SK-N-MC (cell line): ENCODE data around the gene MYO10.
A peak's percentile ranks its signal among the peaks of the same experiment; 100 is the strongest.

Experiments used
- DNase-seq: peaks from one replicate; pipeline ENCODE4 v3.0.0-alpha.2; 2011; ENCODE audit warnings: low read depth, low spot score
- H3K27ac ChIP-seq: fragments of 200-600 bp; sonication (generic); 2 replicates; pipeline ENCODE4 v1.5.1; 2016; ENCODE audit warnings: mixed run types
- H3K36me3 ChIP-seq: fragments of 200-600 bp; sonication (generic); 2 replicates; pipeline ENCODE4 v1.6.1; 2017; ENCODE audit warnings: antibody characterized with exemption, low read length, mixed read lengths; ENCODE audit not compliant: insufficient read depth
- H3K4me3 ChIP-seq: fragments of 200-600 bp; sonication (generic); 2 replicates; pipeline ENCODE4 v1.5.1; 2016
- H3K9ac ChIP-seq: fragments of 200-600 bp; sonication (generic); 2 replicates; pipeline ENCODE4 v1.8.0; 2017; ENCODE audit warnings: mixed run types, mixed read lengths; ENCODE audit not compliant: insufficient read length
- H3K9me3 ChIP-seq: fragments of 200-600 bp; sonication (generic); 2 replicates; pipeline ENCODE4 v1.6.1; 2017; ENCODE audit warnings: low read depth, mild to moderate bottlenecking, antibody characterized with exemption, low read length, moderate library complexity, mixed read lengths
- EZH2 ChIP-seq: fragments of 200-600 bp; sonication (generic); IDR thresholded peaks from one replicate; pipeline ENCODE4 v1.6.1; 2017; ENCODE audit warnings: antibody characterized with exemption
- FOXP2 ChIP-seq: optimal IDR thresholded peaks from 2 replicates; pipeline ENCODE3; 2011; ENCODE audit warnings: mild to moderate bottlenecking, moderate library complexity; ENCODE audit not compliant: insufficient read depth; ENCODE audit errors: extremely low read length, control extremely low read depth
- POLR2AphosphoS5 ChIP-seq: IDR thresholded peaks from 2 replicates; pipeline ENCODE4 v1.6.1; 2012; ENCODE audit warnings: mild to moderate bottlenecking, low read depth, low read length, borderline replicate concordance

MYO10 gene

DNA sequence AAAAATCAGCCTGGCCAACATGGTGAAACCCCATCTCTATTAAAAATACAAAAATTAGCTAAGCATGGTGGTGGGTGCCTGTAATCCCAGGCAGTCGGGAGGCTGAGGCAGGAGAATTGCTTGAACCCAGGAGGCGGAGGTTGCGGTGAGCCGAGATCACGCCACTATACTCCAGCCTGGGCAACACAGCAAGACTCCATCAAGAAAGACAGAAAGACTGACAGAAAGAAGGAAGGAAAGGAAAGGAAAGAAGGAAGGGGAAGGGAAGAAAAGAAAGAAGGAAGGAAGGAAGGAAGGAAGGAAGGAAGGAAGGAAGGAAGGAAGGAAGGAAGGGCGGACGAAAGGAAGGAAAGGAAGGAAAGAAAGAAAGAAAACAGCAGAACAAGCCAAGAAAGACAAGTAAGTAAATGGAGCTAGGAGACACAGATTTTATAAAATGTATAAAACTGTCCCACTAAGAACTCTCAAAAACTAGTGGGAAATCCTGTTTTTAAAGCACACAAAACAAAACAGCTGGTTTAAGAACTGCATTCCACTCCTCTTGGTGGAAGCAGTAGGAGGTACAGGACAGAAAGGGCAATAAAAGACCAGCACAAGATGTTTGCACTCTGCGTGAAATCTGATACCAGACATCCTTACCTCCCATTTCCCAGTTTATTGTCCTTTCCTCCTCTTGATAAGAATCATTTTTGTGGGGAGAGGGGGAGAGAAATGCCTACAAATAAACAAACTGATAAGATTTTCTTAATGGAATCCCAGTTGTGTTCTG is 46.7 kb downstream of the MYO10 start:
- H3K9me3 ChIP-seq, result no peaks in the 10 kb centered on the region
- peak overlapping the region; percentile 58 for H3K9ac ChIP-seq
- peak overlapping the region; percentile 98 for H3K27ac ChIP-seq
- peaks cover 17% of the 10 kb centered on the region for H3K36me3 ChIP-seq
- TF ChIP-seq EZH2 (no peak), POLR2AphosphoS5 (peak; percentile 52; the same call in 1 of the 2 replicates), FOXP2 (peak; percentile 24)
- H3K4me3 ChIP-seq, result peak overlapping the region; percentile 58
- peak; percentile 82 for DNase-seq

DNA sequence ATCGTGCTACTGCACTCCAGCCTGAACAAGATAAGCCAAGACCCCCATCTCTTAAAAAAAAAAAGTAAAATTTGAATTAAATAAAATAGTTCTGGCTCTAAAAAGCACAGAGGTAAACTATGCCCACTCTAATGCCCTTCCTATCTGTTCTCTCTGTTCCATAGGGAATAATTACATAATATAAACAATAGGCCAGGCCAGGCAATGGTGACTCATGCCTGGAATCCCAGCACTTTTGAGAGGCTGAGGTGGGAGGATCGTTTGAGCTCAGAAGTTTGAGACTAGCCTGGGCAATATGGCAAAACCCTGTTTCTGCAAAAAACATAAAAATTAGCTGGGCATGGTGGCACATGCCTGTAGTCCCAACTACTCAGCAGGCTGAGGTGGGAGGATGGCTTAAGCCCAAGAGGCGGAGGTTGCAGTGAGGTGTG is 47.4 kb downstream of the MYO10 start:
- DNase-seq, result no peak
- TF ChIP-seq EZH2 (no peak), FOXP2 (no peak), POLR2AphosphoS5 (no peak)
- Histone ChIP-seq H3K9me3 (no peaks in the 10 kb centered on the region), H3K36me3 (peaks cover 18% of the 10 kb centered on the region), H3K4me3 (no peak overlapping the region), H3K9ac (peak overlapping the region; percentile 38), H3K27ac (peak overlapping the region; percentile 98)

DNA sequence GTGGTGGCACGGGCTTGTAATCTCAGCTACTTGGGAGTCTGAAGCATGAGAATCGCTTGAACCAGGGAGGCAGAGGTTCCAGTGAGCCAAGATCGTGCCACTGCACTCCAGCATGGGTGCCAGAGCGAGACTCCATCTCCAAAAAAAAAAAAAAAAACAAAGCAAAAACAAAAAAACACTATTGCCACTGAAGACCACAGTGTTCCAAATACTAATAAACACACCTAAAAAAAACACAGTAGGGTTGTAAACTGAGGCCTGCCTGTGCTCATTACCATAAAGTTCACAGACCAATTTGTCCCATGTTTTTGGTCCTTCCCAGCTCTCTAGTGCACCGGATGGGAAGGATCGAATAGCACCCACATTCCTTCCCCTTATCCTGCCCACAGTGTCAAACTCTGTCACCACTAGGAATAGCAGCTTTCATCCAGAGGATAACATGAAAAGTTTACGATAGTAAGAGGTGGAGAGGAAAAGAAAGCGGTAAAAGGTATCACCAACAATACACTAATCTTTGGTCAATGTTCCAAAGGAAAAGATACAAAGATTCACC is 49.2 kb downstream of the MYO10 start:
- Histone ChIP-seq H3K9ac (peak overlapping the region; percentile 43), H3K36me3 (peaks cover 26% of the 10 kb centered on the region), H3K9me3 (no peaks in the 10 kb centered on the region), H3K4me3 (peak overlapping the region; percentile 40), H3K27ac (peak overlapping the region; percentile 98)
- TF ChIP-seq POLR2AphosphoS5 (no peak), EZH2 (no peak), FOXP2 (no peak)
- no peak for DNase-seq

DNA sequence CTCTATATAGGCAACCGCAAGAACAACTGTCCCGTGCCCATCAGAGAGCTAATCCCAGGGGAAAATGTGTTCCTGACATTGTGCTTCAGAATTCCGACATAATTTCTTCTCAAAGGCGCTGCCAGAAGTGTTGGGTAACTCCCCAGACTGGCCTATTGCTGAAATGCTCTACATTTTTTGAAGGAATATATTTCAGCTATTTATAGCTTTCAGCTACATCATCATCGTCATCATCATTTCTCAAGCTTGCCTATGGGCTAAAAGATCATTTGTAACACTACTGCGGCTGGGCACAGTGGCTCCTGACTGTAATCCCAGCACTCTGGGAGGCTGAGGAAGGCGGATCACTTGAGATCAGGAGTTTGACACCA is 49.7 kb downstream of the MYO10 start:
- peak overlapping the region; percentile 98 for H3K27ac ChIP-seq
- H3K4me3 ChIP-seq, result peak overlapping the region; percentile 40
- no peak for DNase-seq
- no peaks in the 10 kb centered on the region for H3K9me3 ChIP-seq
- H3K9ac ChIP-seq, result peak overlapping the region; percentile 42
- TF ChIP-seq POLR2AphosphoS5 (peak; percentile 29; the same call in 1 of the 2 replicates), FOXP2 (no peak)
- peaks cover 31% of the 10 kb centered on the region for H3K36me3 ChIP-seq

DNA sequence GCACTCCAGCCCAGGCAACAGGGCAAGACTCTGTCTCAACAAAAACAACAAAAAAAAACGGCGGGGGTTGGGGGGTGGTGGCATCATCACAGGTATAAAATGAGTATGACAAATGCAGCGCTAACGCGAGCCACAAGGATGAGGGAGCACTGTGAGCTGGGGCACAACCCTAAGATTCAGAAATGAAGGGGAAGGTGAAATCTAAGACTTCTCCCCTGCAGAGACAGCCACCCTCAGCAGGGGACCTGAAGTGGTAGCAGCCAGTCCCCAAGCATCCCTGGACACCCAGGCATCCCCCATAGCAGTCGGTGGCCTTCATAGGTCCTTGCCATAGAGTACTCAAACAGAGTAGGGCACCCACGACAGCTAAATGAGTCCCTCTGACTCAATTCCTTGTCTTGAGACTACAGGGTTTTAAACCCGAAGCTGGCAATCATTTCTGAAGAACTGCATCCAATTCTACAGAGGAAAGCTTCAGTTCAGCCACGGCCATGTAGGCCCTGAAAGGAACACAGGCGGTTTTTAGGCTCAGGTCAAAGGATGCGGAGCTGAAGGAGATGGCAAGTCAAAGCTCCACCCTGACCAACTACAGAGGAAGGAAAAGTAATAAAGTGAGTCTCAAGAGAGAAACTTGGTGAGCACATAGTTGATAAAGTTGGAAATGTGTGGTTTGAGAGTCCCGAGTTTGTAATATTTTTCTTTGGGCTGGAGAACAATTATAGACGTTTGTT is 50.3 kb downstream of the MYO10 start:
- no peaks in the 10 kb centered on the region for H3K9me3 ChIP-seq
- TF ChIP-seq EZH2 (no peak), FOXP2 (no peak), POLR2AphosphoS5 (no peak)
- H3K27ac ChIP-seq, result peak overlapping the region; percentile 98
- peak overlapping the region; percentile 42 for H3K9ac ChIP-seq
- H3K4me3 ChIP-seq, result peak overlapping the region; percentile 40
- peaks cover 34% of the 10 kb centered on the region for H3K36me3 ChIP-seq
- DNase-seq, result no peak

DNA sequence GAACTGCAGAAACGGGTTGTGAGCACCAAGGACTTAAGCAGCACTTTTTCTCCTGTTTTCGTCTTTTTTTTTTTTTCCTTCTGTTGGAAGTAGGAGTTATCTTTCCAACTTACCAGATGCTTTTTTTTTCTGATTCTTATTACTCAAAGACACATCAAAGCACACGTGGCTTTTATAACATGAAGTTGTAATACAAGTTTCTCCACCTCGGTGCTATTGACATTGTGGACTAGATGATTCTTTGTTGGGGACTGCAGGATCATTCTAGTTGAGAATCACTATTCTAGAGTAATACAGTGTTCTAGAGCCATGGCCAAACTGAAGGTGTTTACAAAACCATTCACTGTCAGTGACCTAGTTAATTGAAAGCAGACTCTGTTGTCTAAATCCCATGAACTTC is 51.5 kb downstream of the MYO10 start:
- Histone ChIP-seq H3K4me3 (no peak overlapping the region), H3K27ac (peak overlapping the region; percentile 61), H3K9ac (no peak overlapping the region), H3K9me3 (no peaks in the 10 kb centered on the region), H3K36me3 (peaks cover 42% of the 10 kb centered on the region)
- DNase-seq, result no peak
- TF ChIP-seq FOXP2 (no peak), EZH2 (no peak), POLR2AphosphoS5 (no peak)

DNA sequence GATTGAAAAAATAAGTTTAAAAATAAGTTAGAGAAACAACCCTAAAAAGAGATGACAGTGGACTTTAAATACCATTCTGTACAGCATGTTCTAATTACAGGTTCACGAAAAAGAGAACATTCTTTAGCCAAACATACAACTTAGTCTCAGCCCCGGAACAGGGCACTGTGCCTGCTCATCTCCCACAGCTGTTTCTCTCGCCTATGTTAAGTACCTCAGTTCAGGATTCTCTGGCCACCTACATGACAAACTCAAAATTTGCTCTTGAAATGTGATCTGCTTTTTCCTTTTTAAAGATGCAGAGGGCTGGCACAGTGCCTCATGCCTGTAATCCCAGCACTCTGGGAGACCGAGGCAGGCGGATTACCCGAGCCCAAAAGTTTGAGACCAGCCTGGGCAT is 52.3 kb downstream of the MYO10 start:
- H3K9me3 ChIP-seq, result no peaks in the 10 kb centered on the region
- no peak overlapping the region for H3K9ac ChIP-seq
- no peak overlapping the region for H3K4me3 ChIP-seq
- TF ChIP-seq POLR2AphosphoS5 (no peak), EZH2 (no peak), FOXP2 (no peak)
- peaks cover 50% of the 10 kb centered on the region for H3K36me3 ChIP-seq
- peak overlapping the region; percentile 61 for H3K27ac ChIP-seq
- no peak for DNase-seq

DNA sequence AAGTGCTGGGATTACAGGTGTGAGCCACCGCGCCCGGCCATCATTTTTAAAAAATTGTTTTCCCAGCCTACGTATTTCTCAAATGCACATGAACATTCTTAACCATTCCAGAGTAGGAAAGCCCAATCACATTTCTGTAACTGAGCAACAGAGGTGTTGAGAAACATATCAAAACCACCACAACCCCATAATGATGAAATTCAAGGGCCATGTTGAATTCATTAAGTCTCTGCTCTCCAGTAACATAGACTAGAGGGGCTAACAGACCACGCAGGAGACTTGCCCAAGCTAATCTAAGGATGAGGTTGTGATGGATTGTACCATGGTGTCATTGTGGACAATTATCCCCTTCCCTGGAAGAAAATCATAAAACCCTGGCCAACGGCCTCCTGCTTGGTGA is 52.9 kb downstream of the MYO10 start:
- Histone ChIP-seq H3K9me3 (no peaks in the 10 kb centered on the region), H3K9ac (no peak overlapping the region), H3K36me3 (peaks cover 55% of the 10 kb centered on the region), H3K4me3 (no peak overlapping the region), H3K27ac (peak overlapping the region; percentile 61)
- no peak for DNase-seq
- no peak for TF ChIP-seq FOXP2
- TF ChIP-seq EZH2, result no peak
- TF ChIP-seq POLR2AphosphoS5, result no peak
